Fibroblast of peridontal ligament (primary cell): ENCODE results near the gene UGT2A2.
"Not testable (repeated sequence)": the region's sequence is repeated elsewhere in the genome, so short reads cannot be mapped to it uniquely, and the experiment has no call there.

Experiments used
- DNase-seq: peaks from one replicate; pipeline ENCODE4 v3.0.0-alpha.2; 2010; ENCODE audit errors: extremely low read depth

UGT2A2 gene

GRCh38 chr4:69639542-69639941, at the start of gene UGT2A2:
Gene UGT2A2, minus strand, starts transcription at chr4:69639642. Its CDS starts 2 bp downstream, at chr4:69639640.
- no peak for DNase-seq

- no peak for DNase-seq
Measured at GRCh38 chr4:69684804-69685203, 45.4 kb upstream of the UGT2A2 start.

- DNase-seq, result no peak
Measured at GRCh38 chr4:69668680-69669079, 29.2 kb upstream of the UGT2A2 start.

- DNase-seq, result not testable (repeated sequence)
Measured at GRCh38 chr4:69664009-69664408, 24.6 kb upstream of the UGT2A2 start.

GRCh38 chr4:69661130-69661803, 21.8 kb upstream of the UGT2A2 start:
- DNase-seq, result not testable (repeated sequence)

- no peak for DNase-seq
Measured at GRCh38 chr4:69658133-69658532, 18.7 kb upstream of the UGT2A2 start.

- DNase-seq, result no peak
Measured at GRCh38 chr4:69656653-69657158, 17.3 kb upstream of the UGT2A2 start.

- no peak for DNase-seq
Measured at GRCh38 chr4:69653147-69653546, 13.7 kb upstream of the UGT2A2 start, which contains the start of gene UGT2A1. Gene UGT2A1, minus strand, starts transcription at chr4:69653247. Its CDS starts 5,603 bp downstream, at chr4:69647644.

- no peak for DNase-seq
Measured at GRCh38 chr4:69650872-69651271, 11.4 kb upstream of the UGT2A2 start.

GRCh38 chr4:69649629-69650028, 10.2 kb upstream of the UGT2A2 start:
- DNase-seq, result no peak

- no peak for DNase-seq
Measured at GRCh38 chr4:69649207-69649606, 9.8 kb upstream of the UGT2A2 start.

GRCh38 chr4:69642961-69643360, 3.5 kb upstream of the UGT2A2 start:
- DNase-seq, result no peak

- DNase-seq, result no peak
Measured at GRCh38 chr4:69640289-69640688, 847 bp upstream of the UGT2A2 start.

- no peak for DNase-seq
Measured at GRCh38 chr4:69617083-69617694, 22.3 kb downstream of the UGT2A2 start.

GRCh38 chr4:69610484-69610883, 29.0 kb downstream of the UGT2A2 start:
- no peak for DNase-seq

GRCh38 chr4:69601065-69601464, 38.4 kb downstream of the UGT2A2 start:
- no peak for DNase-seq

GRCh38 chr4:69600013-69600412, 39.4 kb downstream of the UGT2A2 start:
- no peak for DNase-seq

- no peak for DNase-seq
Measured at GRCh38 chr4:69594382-69594781, 45.1 kb downstream of the UGT2A2 start.

- DNase-seq, result no peak
Measured at GRCh38 chr4:69591364-69591763, 48.1 kb downstream of the UGT2A2 start.

GRCh38 chr4:69589884-69590283, 49.6 kb downstream of the UGT2A2 start:
- no peak for DNase-seq

GRCh38 chr4:69584135-69584534, 55.3 kb downstream of the UGT2A2 start:
- DNase-seq, result no peak

- no peak for DNase-seq
Measured at GRCh38 chr4:69583543-69583942, 55.9 kb downstream of the UGT2A2 start.

- DNase-seq, result no peak
Measured at GRCh38 chr4:69577245-69577644, 62.2 kb downstream of the UGT2A2 start.
